Measurements from ENCODE around the gene TEX35. TPM values are rescaled to one million over a fixed set of nuclear protein-coding genes. Genes with fewer than 3 reads are reported as not detected.

TEX35 gene
- polyA plus RNA-seq, 1 experiment, result not detected

GRCh38 chr1:178527117-178527516 lies 14.2 kb downstream of the TEX35 start:
- TF ChIP-seq CTCF (IDR thresholded peaks at IDR 0.05; ENCODE audit: insufficient read depth, low read depth, low read length), result no peak
- no peak for DNase-seq (ENCODE audit: low read depth)
- H3K27me3 ChIP-seq (ENCODE audit: control insufficient read depth, insufficient read depth, low read length), result no peaks in the 10 kb centered on the region
- CTCF ChIA-PET, result interaction anchor here (1.8 to 8.0 kb wide), 6 partner anchors 10 to 476 kb away, joined by 5 to 63 read pairs (median 10); no protein-coding TSS in a partner anchor
- no peaks in the 10 kb centered on the region for H3K36me3 ChIP-seq (ENCODE audit: control insufficient read depth, insufficient read depth, low read length)
- POLR2A ChIA-PET, result no interaction called here
- no peak overlapping the region for H3K4me3 ChIP-seq (ENCODE audit: low read depth, low read length)

- no peaks in the 10 kb centered on the region for H3K27me3 ChIP-seq (ENCODE audit: control insufficient read depth, insufficient read depth, low read length)
- TF ChIP-seq CTCF (IDR thresholded peaks at IDR 0.05; ENCODE audit: insufficient read depth, low read depth, low read length), result no peak
- no peak overlapping the region for H3K4me3 ChIP-seq (ENCODE audit: low read depth, low read length)
- H3K36me3 ChIP-seq (ENCODE audit: control insufficient read depth, insufficient read depth, low read length), result no peaks in the 10 kb centered on the region
- POLR2A ChIA-PET, result interaction anchor here (0.6 kb wide), 1 partner anchor 223 kb away, joined by 4 read pairs; no protein-coding TSS in a partner anchor
- CTCF ChIA-PET, result interaction anchor here (1.1 to 16.1 kb wide), 8 partner anchors 8 to 475 kb away, joined by 3 to 375 read pairs (median 10); no protein-coding TSS in a partner anchor
- DNase-seq (ENCODE audit: low read depth), result no peak
Measured at GRCh38 chr1:178528228-178528952, 15.5 kb downstream of the TEX35 start.

GRCh38 chr1:178528953-178529335 lies 16.0 kb downstream of the TEX35 start:
- no peak for TF ChIP-seq CTCF (IDR thresholded peaks at IDR 0.05; ENCODE audit: insufficient read depth, low read depth, low read length)
- H3K36me3 ChIP-seq (ENCODE audit: control insufficient read depth, insufficient read depth, low read length), result no peaks in the 10 kb centered on the region
- CTCF ChIA-PET, result interaction anchor here (1.1 to 16.1 kb wide), 7 partner anchors 8 to 475 kb away, joined by 3 to 375 read pairs (median 11); no protein-coding TSS in a partner anchor
- no peak for DNase-seq (ENCODE audit: low read depth)
- H3K4me3 ChIP-seq (ENCODE audit: low read depth, low read length), result no peak overlapping the region
- POLR2A ChIA-PET, result no interaction called here
- H3K27me3 ChIP-seq (ENCODE audit: control insufficient read depth, insufficient read depth, low read length), result no peaks in the 10 kb centered on the region

- Histone ChIP-seq H3K27me3 (ENCODE audit: control insufficient read depth, insufficient read depth, low read length) (no peaks in the 10 kb centered on the region), H3K36me3 (ENCODE audit: control insufficient read depth, insufficient read depth, low read length) (no peaks in the 10 kb centered on the region), H3K4me3 (ENCODE audit: low read depth, low read length) (no peak overlapping the region)
- no peak for DNase-seq (ENCODE audit: low read depth)
- ChIA-PET POLR2A (no interaction called here), CTCF (interaction anchor here (1.1 to 16.1 kb wide), 6 partner anchors 9 to 474 kb away, joined by 3 to 375 read pairs (median 8); no protein-coding TSS in a partner anchor)
- TF ChIP-seq CTCF (IDR thresholded peaks at IDR 0.05; ENCODE audit: insufficient read depth, low read depth, low read length), result no peak
Measured at GRCh38 chr1:178529364-178530036, 16.6 kb downstream of the TEX35 start.

- no peaks in the 10 kb centered on the region for H3K27me3 ChIP-seq (ENCODE audit: control insufficient read depth, insufficient read depth, low read length)
- POLR2A ChIA-PET, result no interaction called here
- no peak for TF ChIP-seq CTCF (IDR thresholded peaks at IDR 0.05; ENCODE audit: insufficient read depth, low read depth, low read length)
- H3K4me3 ChIP-seq (ENCODE audit: low read depth, low read length), result no peak overlapping the region
- DNase-seq (ENCODE audit: low read depth), result no peak
- CTCF ChIA-PET, result interaction anchor here (0.9 to 16.1 kb wide), 8 partner anchors 9 to 474 kb away, joined by 4 to 375 read pairs (median 18); no protein-coding TSS in a partner anchor
- H3K36me3 ChIP-seq (ENCODE audit: control insufficient read depth, insufficient read depth, low read length), result no peaks in the 10 kb centered on the region
Measured at GRCh38 chr1:178530037-178530402, 17.1 kb downstream of the TEX35 start.

Data from BJ (cell line).